AG09309 (cell line): ENCODE data around the gene COL2A1.

Experiments used
- DNase-seq: peaks from one replicate; pipeline ENCODE4 v3.0.0-alpha.2; 2010; ENCODE audit warnings: low read depth
- H3K4me3 ChIP-seq: 2 replicates; pipeline ENCODE4 v1.5.1; 2011; ENCODE audit warnings: mild to moderate bottlenecking, low read depth, low read length, moderate library complexity; ENCODE audit not compliant: control insufficient read depth
- TF ChIP-seq, protein P1 (sequence below): IDR thresholded peaks from 2 replicates; pipeline ENCODE4 v1.5.1; 2011; ENCODE audit warnings: mild to moderate bottlenecking, low read depth, low read length, inconsistent platforms; ENCODE audit not compliant: insufficient read depth, control insufficient read depth; ENCODE audit errors: missing control alignments

COL2A1 gene

GRCh38 chr12:47992776-47993175 is 11.5 kb downstream of the COL2A1 start:
- H3K4me3 ChIP-seq = no peak overlapping the region
- DNase-seq = no peak
- TF ChIP-seq, protein P1, sequence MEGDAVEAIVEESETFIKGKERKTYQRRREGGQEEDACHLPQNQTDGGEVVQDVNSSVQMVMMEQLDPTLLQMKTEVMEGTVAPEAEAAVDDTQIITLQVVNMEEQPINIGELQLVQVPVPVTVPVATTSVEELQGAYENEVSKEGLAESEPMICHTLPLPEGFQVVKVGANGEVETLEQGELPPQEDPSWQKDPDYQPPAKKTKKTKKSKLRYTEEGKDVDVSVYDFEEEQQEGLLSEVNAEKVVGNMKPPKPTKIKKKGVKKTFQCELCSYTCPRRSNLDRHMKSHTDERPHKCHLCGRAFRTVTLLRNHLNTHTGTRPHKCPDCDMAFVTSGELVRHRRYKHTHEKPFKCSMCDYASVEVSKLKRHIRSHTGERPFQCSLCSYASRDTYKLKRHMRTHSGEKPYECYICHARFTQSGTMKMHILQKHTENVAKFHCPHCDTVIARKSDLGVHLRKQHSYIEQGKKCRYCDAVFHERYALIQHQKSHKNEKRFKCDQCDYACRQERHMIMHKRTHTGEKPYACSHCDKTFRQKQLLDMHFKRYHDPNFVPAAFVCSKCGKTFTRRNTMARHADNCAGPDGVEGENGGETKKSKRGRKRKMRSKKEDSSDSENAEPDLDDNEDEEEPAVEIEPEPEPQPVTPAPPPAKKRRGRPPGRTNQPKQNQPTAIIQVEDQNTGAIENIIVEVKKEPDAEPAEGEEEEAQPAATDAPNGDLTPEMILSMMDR = no peak

DNA sequence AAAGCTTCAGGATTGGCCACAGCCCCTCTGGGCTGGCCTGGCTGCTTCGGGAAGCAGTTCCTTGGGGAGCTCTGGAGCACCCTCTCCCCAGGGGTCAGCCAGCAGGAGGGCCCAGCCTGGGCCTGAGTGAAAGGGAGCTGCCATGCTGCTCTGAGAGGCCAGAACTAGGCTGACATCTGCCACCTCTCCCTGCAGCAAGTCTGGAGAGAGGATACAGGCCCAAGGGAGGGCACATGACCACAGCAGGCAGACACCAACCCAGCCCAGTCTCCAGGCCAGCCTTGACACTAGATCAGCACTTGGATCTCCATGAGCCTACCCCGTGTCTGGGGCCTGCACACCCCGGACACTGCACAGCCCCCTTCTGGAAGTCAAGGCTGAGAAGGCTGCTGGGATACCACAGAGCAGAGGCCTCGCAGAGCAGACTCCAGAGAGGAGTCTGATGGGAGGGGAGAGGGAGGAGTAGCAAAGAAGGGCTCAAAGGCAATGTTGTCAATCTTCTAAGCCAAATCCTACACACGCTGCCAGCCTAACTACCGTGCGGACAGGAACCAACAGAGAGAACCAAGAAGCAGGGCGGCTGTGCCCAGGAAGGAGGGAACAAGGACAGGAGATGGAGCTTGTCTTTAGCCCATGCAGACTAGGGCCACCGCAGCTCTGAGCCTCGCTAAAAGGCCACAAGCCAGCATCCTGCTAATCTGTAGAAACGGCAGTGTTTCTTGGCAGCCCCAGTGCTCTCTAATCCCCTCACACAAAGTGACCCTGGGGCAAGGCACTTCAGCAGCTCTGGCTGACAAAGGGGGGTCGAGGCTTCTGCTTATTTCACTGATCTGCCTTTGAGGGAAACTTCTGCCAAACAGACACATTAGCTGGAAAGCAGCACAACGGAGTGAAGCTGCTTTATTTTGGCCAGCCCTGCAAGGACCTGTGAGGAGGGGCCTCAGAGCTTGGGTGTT is 12.9 kb downstream of the COL2A1 start:
- no peak overlapping the region for H3K4me3 ChIP-seq
- TF ChIP-seq, protein P1 = no peak
- no peak for DNase-seq

DNA sequence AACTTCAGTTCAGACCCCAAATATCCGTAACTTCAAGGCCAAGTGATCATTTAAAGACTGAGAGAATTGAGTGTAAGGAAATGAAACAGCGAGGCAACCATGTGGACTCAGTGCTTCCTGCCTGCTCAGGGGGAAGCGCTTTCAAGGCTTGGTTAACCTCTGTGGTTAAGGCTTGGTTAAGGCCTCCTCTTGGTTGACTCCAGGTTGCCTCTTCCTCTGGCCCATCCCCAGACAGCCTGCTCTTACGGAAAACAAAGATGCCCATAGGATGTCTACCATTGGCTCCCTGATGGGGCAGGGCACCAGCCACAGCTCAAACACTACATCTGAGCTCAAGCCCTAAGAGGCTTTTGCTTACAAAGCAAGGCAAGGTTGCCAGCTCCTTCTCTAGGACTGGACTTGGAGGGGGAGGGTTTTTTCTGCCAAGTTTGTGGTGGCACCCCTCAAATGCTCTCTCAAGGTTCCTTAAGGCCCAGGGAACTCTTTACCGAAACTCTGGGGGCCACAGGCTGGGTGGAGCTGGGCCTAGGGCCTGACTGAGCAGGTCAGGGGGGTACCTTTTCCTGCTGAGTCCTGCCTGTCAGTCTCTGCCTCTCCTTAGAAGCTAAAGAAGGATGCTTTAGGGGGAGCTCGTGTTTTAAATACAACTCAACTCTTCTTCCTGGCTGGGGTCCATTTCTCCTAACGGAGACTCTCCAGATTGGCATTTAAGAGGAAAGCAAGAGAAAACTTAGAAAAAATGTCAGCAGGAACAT is 13.7 kb downstream of the COL2A1 start:
- DNase-seq = no peak
- no peak overlapping the region for H3K4me3 ChIP-seq
- TF ChIP-seq, protein P1 = no peak

- no peak for DNase-seq
- no peak overlapping the region for H3K4me3 ChIP-seq
- TF ChIP-seq, protein P1 = no peak
These were observed 14.6 kb downstream of the COL2A1 start for GRCh38 chr12:47989666-47990065.

DNA sequence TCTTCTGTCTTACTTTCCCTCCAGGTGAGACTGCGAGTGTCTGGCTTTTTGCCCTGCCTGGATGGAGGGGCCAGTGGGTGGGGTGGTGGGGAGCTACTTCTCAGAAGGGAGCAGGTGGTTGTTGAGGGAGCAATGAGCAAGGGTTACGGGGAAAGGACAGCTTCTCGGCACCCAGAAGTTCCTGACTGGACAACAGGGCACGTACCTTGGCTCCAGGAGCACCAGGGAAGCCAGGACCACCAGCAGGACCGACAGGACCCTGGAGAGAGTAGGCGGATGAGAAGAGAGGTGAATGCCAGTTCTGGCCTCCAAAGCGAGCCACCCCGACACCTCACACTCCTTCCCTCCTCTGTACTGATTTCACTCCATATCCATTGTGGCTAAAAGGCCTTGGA is 15.3 kb downstream of the COL2A1 start:
- H3K4me3 ChIP-seq = no peak overlapping the region
- TF ChIP-seq, protein P1 = no peak
- no peak for DNase-seq

- H3K4me3 ChIP-seq = no peak overlapping the region
- TF ChIP-seq, protein P1 = no peak
- no peak for DNase-seq
These were observed 15.9 kb downstream of the COL2A1 start for GRCh38 chr12:47988073-47989022.
